ENCODE results near the gene DISC1. TPM values are rescaled to one million over a fixed set of nuclear protein-coding genes. Genes with fewer than 3 reads are reported as not detected.

The DISC1 gene
- total RNA-seq, 1 donor from 2014 or later = 12.3 TPM

DNA sequence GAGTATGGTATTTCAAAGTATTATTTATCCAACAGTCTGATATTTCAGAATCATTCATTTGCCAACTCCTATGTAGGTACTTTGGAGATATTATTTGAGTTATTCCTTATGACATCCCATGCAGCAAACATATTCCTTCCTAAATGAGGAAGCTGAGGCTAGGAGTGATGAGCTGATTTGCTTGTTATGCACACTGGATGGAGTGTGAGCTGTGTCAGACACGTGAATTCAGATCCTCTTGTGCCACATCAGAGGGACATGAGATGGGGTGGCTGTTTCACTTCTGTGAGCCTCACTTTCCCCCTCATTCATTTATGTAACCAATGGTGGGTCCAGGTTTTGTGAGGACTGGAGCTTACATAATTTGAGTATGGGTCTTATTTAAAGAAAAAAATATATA lies 215.9 kb downstream of the DISC1 start:
- Histone ChIP-seq H3K27me3 (no peaks in the 10 kb centered on the region), H3K27ac (no peak overlapping the region), H3K4me3 (no peak overlapping the region), H3K36me3 (no peaks in the 10 kb centered on the region), H3K9me3 (no peaks in the 10 kb centered on the region), H3K4me1 (no peaks in the 10 kb centered on the region)
- no peak for DNase-seq (ENCODE audit: extremely low spot score in 2 of 2)
- no peak for TF ChIP-seq POLR2A (IDR thresholded peaks at IDR 0.05)
- TF ChIP-seq, protein P1, sequence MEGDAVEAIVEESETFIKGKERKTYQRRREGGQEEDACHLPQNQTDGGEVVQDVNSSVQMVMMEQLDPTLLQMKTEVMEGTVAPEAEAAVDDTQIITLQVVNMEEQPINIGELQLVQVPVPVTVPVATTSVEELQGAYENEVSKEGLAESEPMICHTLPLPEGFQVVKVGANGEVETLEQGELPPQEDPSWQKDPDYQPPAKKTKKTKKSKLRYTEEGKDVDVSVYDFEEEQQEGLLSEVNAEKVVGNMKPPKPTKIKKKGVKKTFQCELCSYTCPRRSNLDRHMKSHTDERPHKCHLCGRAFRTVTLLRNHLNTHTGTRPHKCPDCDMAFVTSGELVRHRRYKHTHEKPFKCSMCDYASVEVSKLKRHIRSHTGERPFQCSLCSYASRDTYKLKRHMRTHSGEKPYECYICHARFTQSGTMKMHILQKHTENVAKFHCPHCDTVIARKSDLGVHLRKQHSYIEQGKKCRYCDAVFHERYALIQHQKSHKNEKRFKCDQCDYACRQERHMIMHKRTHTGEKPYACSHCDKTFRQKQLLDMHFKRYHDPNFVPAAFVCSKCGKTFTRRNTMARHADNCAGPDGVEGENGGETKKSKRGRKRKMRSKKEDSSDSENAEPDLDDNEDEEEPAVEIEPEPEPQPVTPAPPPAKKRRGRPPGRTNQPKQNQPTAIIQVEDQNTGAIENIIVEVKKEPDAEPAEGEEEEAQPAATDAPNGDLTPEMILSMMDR (IDR thresholded peaks at IDR 0.05) = no peak
- TF ChIP-seq POLR2AphosphoS5 (IDR thresholded peaks at IDR 0.05; ENCODE audit: insufficient read depth in 1 of 2, low read depth in 1 of 2) = no peak
- intact Hi-C loops (cut with DNase I) = no loop called here

DNA sequence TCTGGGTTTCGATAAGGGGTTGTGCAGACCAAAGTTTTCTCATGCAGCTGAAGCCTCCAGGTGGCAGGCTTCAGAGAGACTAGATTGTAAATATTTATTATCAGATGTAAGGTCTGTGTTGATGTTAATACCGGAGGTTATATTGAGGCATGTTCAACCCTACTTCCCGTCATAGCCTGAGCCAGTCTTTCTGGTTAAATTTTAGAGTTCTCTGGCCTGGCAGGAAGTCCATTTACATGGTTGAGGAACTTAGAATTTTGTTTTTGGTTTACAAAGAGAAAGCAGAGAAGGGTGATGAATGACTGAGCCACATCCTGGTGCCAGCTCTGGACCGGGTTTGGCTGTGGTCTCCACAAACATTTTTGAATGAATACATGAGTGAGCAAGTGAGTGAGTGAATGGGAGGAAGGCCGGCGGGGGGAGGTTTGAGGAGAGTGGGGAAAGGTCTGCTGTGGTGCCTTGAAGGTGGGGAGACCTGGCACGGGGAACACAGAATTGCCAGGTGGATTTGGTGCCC lies 218.5 kb downstream of the DISC1 start:
- Histone ChIP-seq H3K27me3 (no peaks in the 10 kb centered on the region), H3K9me3 (no peaks in the 10 kb centered on the region), H3K27ac (no peak overlapping the region), H3K4me3 (no peak overlapping the region), H3K4me1 (no peaks in the 10 kb centered on the region), H3K36me3 (no peaks in the 10 kb centered on the region)
- intact Hi-C loops (cut with DNase I) = no loop called here
- no peak for DNase-seq (ENCODE audit: extremely low spot score in 2 of 2)
- no peak for TF ChIP-seq POLR2A (IDR thresholded peaks at IDR 0.05)
- TF ChIP-seq, protein P1 (IDR thresholded peaks at IDR 0.05) = no peak
- TF ChIP-seq POLR2AphosphoS5 (IDR thresholded peaks at IDR 0.05; ENCODE audit: insufficient read depth in 1 of 2, low read depth in 1 of 2) = no peak

DNA sequence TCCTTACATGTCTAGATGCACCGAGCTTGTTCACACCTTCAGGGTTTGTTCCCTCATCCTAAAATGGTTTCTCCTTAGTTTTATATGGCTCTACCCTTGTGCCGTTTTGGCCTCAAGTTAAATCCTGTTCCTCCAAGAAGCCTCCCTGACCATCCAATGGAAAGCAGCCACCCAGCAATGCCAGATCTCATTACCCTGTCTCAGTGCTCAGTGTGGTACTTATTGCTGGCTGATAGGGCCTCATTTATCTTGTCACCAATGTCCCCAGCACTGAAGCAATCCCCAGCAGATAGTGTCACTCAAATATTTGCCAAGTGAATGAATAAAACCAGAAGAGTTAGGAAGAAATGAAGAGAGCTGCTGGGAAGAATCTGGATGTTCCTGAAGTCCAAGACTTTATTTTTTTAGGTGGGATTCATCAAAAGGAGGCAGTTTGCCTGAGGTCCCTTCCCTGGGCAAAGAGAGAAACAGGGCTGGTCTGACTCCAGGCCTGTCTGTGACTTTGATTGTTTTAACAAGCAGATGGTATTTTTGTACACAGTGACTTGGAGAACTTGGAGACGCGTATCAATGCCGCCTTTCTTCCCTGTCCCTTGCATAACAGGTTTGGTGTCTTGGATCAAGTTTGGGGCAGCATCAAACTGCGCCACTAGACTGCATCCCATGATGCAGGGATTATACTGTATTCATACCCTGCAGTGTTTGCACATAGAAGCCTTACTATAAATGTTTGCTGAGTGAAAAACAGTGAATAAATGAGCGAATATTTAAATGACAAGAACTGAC lies 221.2 kb downstream of the DISC1 start:
- Histone ChIP-seq H3K4me3 (no peak overlapping the region), H3K27me3 (no peaks in the 10 kb centered on the region), H3K9me3 (no peaks in the 10 kb centered on the region), H3K4me1 (no peaks in the 10 kb centered on the region), H3K27ac (no peak overlapping the region), H3K36me3 (no peaks in the 10 kb centered on the region)
- no peak for DNase-seq (ENCODE audit: extremely low spot score in 2 of 2)
- intact Hi-C loops (cut with DNase I) = no loop called here
- TF ChIP-seq, protein P1 (IDR thresholded peaks at IDR 0.05) = no peak
- TF ChIP-seq POLR2A (IDR thresholded peaks at IDR 0.05) = no peak
- no peak for TF ChIP-seq POLR2AphosphoS5 (IDR thresholded peaks at IDR 0.05; ENCODE audit: insufficient read depth in 1 of 2, low read depth in 1 of 2)

DNA sequence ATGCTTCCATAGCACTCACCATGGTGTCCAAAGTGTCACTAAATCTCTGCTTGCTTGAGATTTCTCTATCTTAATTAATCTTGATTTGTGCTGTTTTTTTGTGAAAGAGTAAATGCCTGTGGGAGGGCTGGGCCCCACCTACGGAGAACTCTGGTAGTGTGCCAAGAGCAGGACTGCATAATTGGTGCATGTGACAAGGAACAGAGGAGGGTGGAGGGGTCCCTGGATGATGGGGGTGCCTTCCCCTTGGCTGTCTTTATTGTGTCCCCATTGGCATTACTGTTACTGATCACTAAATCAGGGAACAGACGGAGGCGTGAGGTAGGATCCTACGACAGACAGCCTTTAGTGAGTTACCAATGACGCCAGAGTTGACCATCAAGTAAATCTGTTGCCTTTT lies 223.4 kb downstream of the DISC1 start:
- no peaks in the 10 kb centered on the region for H3K27me3 ChIP-seq
- no peak for DNase-seq (ENCODE audit: extremely low spot score in 2 of 2)
- no peaks in the 10 kb centered on the region for H3K36me3 ChIP-seq
- peaks cover 8% of the 10 kb centered on the region for H3K4me1 ChIP-seq
- intact Hi-C loops (cut with DNase I) = no loop called here
- TF ChIP-seq, protein P1 (IDR thresholded peaks at IDR 0.05) = no peak
- TF ChIP-seq POLR2AphosphoS5 (IDR thresholded peaks at IDR 0.05; ENCODE audit: insufficient read depth in 1 of 2, low read depth in 1 of 2) = no peak
- TF ChIP-seq POLR2A (IDR thresholded peaks at IDR 0.05) = no peak
- H3K9me3 ChIP-seq = no peaks in the 10 kb centered on the region
- H3K27ac ChIP-seq = no peak overlapping the region
- no peak overlapping the region for H3K4me3 ChIP-seq

DNA sequence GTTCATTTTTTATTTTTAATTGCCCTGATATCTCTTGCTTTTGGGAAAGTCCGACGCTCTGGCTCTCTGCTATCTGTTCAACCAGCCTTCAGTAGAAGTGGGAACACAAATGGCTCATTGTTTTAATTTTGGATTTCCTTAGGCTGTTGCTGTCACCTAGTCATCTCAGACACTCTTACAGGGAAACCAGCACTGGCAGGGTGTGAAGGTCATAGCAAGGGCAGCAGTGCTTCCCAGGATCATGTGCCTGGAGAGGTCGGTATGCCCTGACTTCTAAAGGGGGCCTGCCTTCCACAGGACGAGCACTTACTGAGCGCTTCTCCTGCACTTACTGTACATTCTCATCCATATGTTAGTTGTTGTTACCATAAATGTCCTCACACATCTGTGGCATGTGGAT lies 224.2 kb downstream of the DISC1 start:
- no peaks in the 10 kb centered on the region for H3K36me3 ChIP-seq
- H3K4me3 ChIP-seq = no peak overlapping the region
- peaks cover 8% of the 10 kb centered on the region for H3K4me1 ChIP-seq
- TF ChIP-seq, protein P1 (IDR thresholded peaks at IDR 0.05) = no peak
- TF ChIP-seq POLR2AphosphoS5 (IDR thresholded peaks at IDR 0.05; ENCODE audit: insufficient read depth in 1 of 2, low read depth in 1 of 2) = no peak
- TF ChIP-seq POLR2A (IDR thresholded peaks at IDR 0.05) = no peak
- DNase-seq (ENCODE audit: extremely low spot score in 2 of 2) = no peak
- no peaks in the 10 kb centered on the region for H3K9me3 ChIP-seq
- intact Hi-C loops (cut with DNase I) = no loop called here
- no peak overlapping the region for H3K27ac ChIP-seq
- H3K27me3 ChIP-seq = no peaks in the 10 kb centered on the region

Data from vagina (tissue), 2 donors.